Measurements from ENCODE around the gene MIP.

DNA sequence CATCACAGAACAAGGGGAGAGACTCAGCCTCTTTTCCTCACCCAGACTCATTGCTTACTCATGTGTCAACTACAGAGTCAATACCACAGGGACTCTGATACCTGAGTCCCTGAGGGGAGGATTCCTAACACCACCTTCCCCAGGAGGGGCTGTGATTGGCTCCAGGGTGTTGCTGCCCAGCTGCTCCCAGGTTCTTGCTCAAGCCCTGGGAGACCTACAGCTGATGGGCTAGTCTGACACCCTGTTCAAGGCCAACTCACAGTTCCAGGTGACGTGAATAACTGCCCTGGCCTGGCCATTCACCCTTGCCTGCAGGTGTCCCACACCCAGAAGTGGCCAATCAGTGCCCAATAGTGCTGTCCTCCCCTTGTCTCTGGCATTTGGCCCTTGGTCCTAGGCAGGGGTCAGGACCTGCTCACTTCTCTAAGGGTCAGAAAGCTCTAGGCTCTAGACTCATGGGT is 22.5 kb upstream of the MIP start:
- TF ChIP-seq, protein P1, sequence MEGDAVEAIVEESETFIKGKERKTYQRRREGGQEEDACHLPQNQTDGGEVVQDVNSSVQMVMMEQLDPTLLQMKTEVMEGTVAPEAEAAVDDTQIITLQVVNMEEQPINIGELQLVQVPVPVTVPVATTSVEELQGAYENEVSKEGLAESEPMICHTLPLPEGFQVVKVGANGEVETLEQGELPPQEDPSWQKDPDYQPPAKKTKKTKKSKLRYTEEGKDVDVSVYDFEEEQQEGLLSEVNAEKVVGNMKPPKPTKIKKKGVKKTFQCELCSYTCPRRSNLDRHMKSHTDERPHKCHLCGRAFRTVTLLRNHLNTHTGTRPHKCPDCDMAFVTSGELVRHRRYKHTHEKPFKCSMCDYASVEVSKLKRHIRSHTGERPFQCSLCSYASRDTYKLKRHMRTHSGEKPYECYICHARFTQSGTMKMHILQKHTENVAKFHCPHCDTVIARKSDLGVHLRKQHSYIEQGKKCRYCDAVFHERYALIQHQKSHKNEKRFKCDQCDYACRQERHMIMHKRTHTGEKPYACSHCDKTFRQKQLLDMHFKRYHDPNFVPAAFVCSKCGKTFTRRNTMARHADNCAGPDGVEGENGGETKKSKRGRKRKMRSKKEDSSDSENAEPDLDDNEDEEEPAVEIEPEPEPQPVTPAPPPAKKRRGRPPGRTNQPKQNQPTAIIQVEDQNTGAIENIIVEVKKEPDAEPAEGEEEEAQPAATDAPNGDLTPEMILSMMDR (conservative IDR thresholded peaks at IDR 0.05) = no peak
- no peak for TF ChIP-seq ZFX (IDR thresholded peaks at IDR 0.05)
